Measurements from ENCODE around the gene EXOC3L4. TPM values are rescaled to one million over a fixed set of nuclear protein-coding genes. Genes with fewer than 3 reads are reported as not detected.
"Not testable (repeated sequence)": the region's sequence is repeated elsewhere in the genome, so short reads cannot be mapped to it uniquely, and the experiment has no call there.

The EXOC3L4 gene
- not detected for total RNA-seq
- polyA plus RNA-seq = not detected

DNA sequence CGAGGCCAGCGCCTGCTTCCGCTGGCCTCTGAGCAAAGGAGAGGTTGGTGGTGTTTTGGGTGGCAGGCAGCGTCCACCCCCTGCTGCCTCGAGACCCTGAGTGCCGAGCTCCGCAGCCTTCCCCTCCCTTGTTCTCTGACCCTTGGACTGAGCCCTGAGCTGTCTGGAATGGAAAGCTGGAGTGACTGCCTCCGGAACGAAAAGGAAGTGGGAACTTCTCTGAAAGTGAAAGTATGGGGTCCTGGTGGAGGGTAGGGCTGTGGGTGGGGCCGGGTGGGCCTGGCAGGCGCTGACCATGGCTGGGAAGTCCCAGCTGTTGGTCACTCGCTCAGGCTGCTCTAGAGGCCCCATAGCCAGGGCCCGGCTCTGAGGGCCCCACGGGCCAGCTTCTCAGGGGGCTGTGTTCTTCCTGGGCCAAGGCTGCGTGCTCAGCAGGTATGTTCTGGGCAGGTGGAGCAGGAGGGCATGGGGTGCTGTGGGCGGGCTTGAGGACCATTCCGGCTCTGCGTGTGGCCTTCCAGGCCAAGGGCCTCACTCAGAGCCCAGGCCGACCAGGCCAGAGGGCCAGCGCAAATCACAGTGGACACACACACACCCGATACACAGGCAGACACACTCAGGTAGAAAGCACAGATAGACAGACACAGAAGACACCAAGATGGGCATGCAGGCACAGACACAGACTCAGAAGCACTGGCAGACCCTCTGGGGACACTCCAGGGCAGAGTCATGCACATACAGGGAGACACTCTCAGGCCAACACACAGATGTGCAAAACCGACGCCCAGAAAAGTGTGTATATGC lies at the start of gene EXOC3L4:
TSS of gene EXOC3L4 (plus strand) at position 320 of the 804 bp plus-strand sequence. CDS start 5,495 bp downstream, outside the sequence.
- Mint-ChIP-seq H3K4me1 (peaks cover 0 to 4% (median 0%) of the 10 kb centered on the region in 4 donors), H3K9me3 (no peaks in the 10 kb centered on the region), H3K4me3 (no peak within 1 kb of the TSS), H3K27ac (peak within 1 kb of the TSS in 1 of 7 donors; percentile 25), H3K27me3 (peaks cover 4 to 5% of the 10 kb centered on the region in 2 donors), H3K36me3 (no peaks in the 10 kb centered on the region)
- POLR2A ChIA-PET (ENCODE audit: partially characterized antibody) = no interaction called here
- Histone ChIP-seq H3K36me3 (ENCODE audit: insufficient read depth, low read length) (no peaks in the 10 kb centered on the region), H3K4me1 (ENCODE audit: insufficient read depth, low read length) (peaks cover 10% of the 10 kb centered on the region), H3K9me3 (ENCODE audit: control insufficient read depth in 1 of 2, low read length in 2 of 2) (no peaks in the 10 kb centered on the region), H3K27ac (ENCODE audit: low read depth, low read length) (no peak within 1 kb of the TSS), H3K27me3 (ENCODE audit: insufficient read depth, low read length) (no peaks in the 10 kb centered on the region), H3K4me3 (ENCODE audit: low read length in 2 of 2) (no peak within 1 kb of the TSS)
- intact Hi-C loops (cut with micrococcal nuclease) = no loop called here
- CTCF ChIA-PET (ENCODE audit: partially characterized antibody) = interaction anchor here (1.4 to 4.0 kb wide), 2 partner anchors 11 to 19 kb away, joined by 4 to 36 read pairs; no protein-coding TSS in a partner anchor
- no peak for DNase-seq

DNA sequence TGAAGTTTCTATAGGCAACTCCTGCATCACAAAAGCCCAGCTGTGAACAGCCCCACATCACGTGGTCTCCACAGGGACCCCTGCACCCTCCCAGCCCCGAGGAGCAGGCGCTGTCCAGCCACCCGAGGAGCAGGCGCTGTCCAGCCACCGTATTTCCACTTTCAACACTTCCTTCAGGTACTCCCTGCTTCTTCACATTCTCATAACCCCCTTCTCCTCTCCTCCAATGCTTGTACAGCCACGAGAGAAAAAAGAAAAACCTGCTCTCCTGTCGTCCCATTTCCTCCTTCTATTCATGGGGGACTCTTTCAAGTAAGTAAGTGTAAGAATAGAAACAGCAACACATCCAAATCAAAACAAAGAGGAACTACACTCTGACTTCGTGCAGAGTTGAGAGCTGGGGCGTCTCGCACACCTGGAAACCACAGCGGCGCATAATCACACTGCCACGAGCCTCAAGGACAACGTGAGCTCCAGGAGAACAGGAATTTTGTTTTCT lies 49.1 kb upstream of the EXOC3L4 start:
- intact Hi-C loops (cut with micrococcal nuclease) = no loop called here
- peak overlapping the region in 2 of 7 donors; percentile 28 to 48 for H3K27ac Mint-ChIP-seq

DNA sequence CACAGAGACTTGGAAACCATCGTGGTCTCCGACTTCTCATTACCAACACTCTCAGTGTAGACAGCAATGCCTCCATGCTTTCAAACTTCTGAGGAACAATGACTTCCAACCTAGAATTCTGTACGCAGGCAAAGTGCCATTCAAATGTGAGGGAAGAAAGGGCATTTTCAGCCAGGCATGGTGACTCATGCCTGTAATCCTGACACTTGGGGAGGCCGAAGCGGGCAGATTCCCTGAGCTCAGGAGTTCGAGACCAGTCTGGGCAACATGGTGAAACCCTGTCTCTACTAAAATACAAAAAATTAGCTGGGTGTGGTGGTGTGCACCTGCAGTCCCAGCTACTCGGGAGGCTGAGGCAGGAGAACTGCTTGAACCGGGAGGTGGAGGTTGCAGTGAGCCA lies 47.1 kb upstream of the EXOC3L4 start:
- H3K36me3 Mint-ChIP-seq; DNase-seq; CTCF ChIA-PET (ENCODE audit: partially characterized antibody); H3K27me3 ChIP-seq (ENCODE audit: insufficient read depth, low read length); H3K9me3 ChIP-seq (ENCODE audit: control insufficient read depth in 1 of 2, low read length in 2 of 2); H3K27ac ChIP-seq (ENCODE audit: low read depth, low read length); POLR2A ChIA-PET (ENCODE audit: partially characterized antibody); H3K36me3 ChIP-seq (ENCODE audit: insufficient read depth, low read length); H3K9me3 Mint-ChIP-seq; H3K4me3 Mint-ChIP-seq; H3K4me3 ChIP-seq (ENCODE audit: low read length in 2 of 2); H3K27ac Mint-ChIP-seq; H3K4me1 ChIP-seq (ENCODE audit: insufficient read depth, low read length); H3K4me1 Mint-ChIP-seq; intact Hi-C loops (cut with micrococcal nuclease): not testable (repeated sequence)
- peaks cover 6 to 11% of the 10 kb centered on the region in 2 donors for H3K27me3 Mint-ChIP-seq

More for the DNA sequence above, 49.1 kb upstream of the EXOC3L4 start:
- Histone ChIP-seq H3K27ac (ENCODE audit: low read depth, low read length) (no peak overlapping the region), H3K4me3 (ENCODE audit: low read length in 2 of 2) (no peak overlapping the region), H3K9me3 (ENCODE audit: control insufficient read depth in 1 of 2, low read length in 2 of 2) (no peaks in the 10 kb centered on the region), H3K36me3 (ENCODE audit: insufficient read depth, low read length) (no peaks in the 10 kb centered on the region), H3K4me1 (ENCODE audit: insufficient read depth, low read length) (no peaks in the 10 kb centered on the region), H3K27me3 (ENCODE audit: insufficient read depth, low read length) (no peaks in the 10 kb centered on the region)
- Mint-ChIP-seq H3K27me3 (peaks cover 6 to 11% of the 10 kb centered on the region in 2 donors), H3K4me1 (peaks cover 4 to 9% (median 8%) of the 10 kb centered on the region in 4 donors), H3K36me3 (peaks cover 3 to 10% of the 10 kb centered on the region in 2 donors), H3K9me3 (peaks cover 0 to 9% (median 5%) of the 10 kb centered on the region in 8 donors), H3K4me3 (peak overlapping the region in 1 of 8 donors; percentile 13)
- ChIA-PET POLR2A (ENCODE audit: partially characterized antibody) (no interaction called here), CTCF (ENCODE audit: partially characterized antibody) (no interaction called here)
- DNase-seq = no peak

DNA sequence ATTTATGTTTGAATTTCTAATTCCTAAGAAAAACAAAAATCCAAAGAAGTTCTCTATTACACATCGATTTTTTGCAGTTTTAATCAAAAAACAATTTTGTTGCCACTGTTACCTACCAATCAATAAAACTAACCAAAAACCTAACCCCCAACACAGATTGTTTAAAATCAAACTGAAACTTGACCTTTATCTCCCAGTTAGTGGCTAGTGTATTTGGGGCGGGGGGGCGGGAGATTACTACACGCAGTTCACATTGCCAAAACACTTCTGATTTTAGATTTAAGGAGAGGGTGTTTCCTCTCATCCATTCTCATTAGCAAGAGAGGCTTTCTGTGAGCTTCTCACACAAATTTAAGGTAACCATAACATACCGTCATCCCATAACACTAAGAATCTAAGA lies 43.6 kb upstream of the EXOC3L4 start:
- no peak overlapping the region for H3K4me3 Mint-ChIP-seq
- no peaks in the 10 kb centered on the region for H3K36me3 ChIP-seq (ENCODE audit: insufficient read depth, low read length)
- intact Hi-C loops (cut with micrococcal nuclease) = loop anchor here (10.0 kb wide), 1 partner anchor 276 kb away; the partner anchor contains the start of gene TRAF3
- no peaks in the 10 kb centered on the region for H3K4me1 ChIP-seq (ENCODE audit: insufficient read depth, low read length)
- no peaks in the 10 kb centered on the region for H3K36me3 Mint-ChIP-seq
- H3K9me3 ChIP-seq (ENCODE audit: control insufficient read depth in 1 of 2, low read length in 2 of 2) = no peaks in the 10 kb centered on the region
- H3K9me3 Mint-ChIP-seq = peaks cover 0 to 2% (median 0%) of the 10 kb centered on the region in 8 donors
- no peaks in the 10 kb centered on the region for H3K27me3 ChIP-seq (ENCODE audit: insufficient read depth, low read length)
- ChIA-PET CTCF (ENCODE audit: partially characterized antibody) (interaction anchor here (1.0 kb wide), 1 partner anchor 54 kb away, joined by 3 read pairs; no protein-coding TSS in a partner anchor), POLR2A (ENCODE audit: partially characterized antibody) (no interaction called here)
- H3K27ac Mint-ChIP-seq = no peak overlapping the region
- DNase-seq = no peak
- no peak overlapping the region for H3K4me3 ChIP-seq (ENCODE audit: low read length in 2 of 2)
- H3K27me3 Mint-ChIP-seq = peaks cover 0 to 7% of the 10 kb centered on the region in 2 donors
- H3K4me1 Mint-ChIP-seq = peaks cover 4 to 6% (median 5%) of the 10 kb centered on the region in 4 donors
- no peak overlapping the region for H3K27ac ChIP-seq (ENCODE audit: low read depth, low read length)

DNA sequence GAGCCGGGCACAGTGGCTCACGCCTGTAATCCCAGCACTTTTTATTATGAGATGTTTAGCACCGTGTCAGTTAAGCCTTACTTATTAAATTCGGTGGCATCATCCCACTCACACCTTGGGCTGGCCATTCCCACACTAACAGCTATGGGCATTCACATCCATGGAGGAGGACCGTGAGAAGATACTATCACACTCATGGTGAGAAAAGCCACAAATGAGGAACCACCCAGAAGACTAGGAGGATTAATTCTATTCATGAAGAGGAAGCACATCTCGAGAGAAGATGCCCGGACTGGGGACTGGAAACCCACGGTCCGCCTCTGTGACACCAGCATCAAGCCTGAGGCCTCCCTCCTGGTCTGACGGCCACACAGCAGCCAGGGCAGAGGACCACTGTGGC lies 42.1 kb upstream of the EXOC3L4 start:
- CTCF ChIA-PET (ENCODE audit: partially characterized antibody) = no interaction called here
- Histone ChIP-seq H3K36me3 (ENCODE audit: insufficient read depth, low read length) (no peaks in the 10 kb centered on the region), H3K9me3 (ENCODE audit: control insufficient read depth in 1 of 2, low read length in 2 of 2) (no peaks in the 10 kb centered on the region), H3K27ac (ENCODE audit: low read depth, low read length) (no peak overlapping the region), H3K4me3 (ENCODE audit: low read length in 2 of 2) (no peak overlapping the region), H3K4me1 (ENCODE audit: insufficient read depth, low read length) (no peaks in the 10 kb centered on the region), H3K27me3 (ENCODE audit: insufficient read depth, low read length) (no peaks in the 10 kb centered on the region)
- no peak for DNase-seq
- Mint-ChIP-seq H3K27ac (no peak overlapping the region), H3K4me3 (peak overlapping the region in 1 of 8 donors; percentile 54), H3K27me3 (peaks cover 1 to 7% of the 10 kb centered on the region in 2 donors), H3K9me3 (peaks cover 0 to 2% (median 0%) of the 10 kb centered on the region in 8 donors), H3K4me1 (peaks cover 6 to 11% (median 7%) of the 10 kb centered on the region in 4 donors), H3K36me3 (no peaks in the 10 kb centered on the region)
- intact Hi-C loops (cut with micrococcal nuclease) = loop anchor here (10.0 kb wide), 1 partner anchor 278 kb away; the partner anchor contains the start of gene TRAF3
- POLR2A ChIA-PET (ENCODE audit: partially characterized antibody) = no interaction called here

DNA sequence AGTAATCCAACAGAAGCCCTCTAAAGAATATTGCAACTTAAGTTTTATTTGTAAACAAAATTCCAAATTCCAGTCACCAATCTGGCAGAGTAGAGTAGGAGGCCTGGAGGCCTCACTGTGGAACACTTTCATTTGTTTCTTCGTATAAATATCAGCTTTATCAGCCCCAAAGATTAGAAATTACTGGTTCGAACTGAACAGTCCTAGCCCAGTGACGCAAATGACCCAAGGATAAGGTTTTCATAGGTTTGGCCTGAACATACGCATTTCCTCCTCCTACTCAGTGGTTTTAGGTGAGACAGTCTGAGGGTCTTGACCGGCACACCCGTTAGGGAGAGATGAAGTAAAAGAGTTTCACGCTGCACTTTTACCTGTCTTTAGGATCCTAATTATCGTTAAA lies 38.8 kb upstream of the EXOC3L4 start:
- ChIA-PET CTCF (ENCODE audit: partially characterized antibody) (interaction anchor here (1.9 kb wide), 1 partner anchor 361 kb away, joined by 4 read pairs; no protein-coding TSS in a partner anchor), POLR2A (ENCODE audit: partially characterized antibody) (no interaction called here)
- H3K36me3 ChIP-seq (ENCODE audit: insufficient read depth, low read length) = no peaks in the 10 kb centered on the region
- peaks cover 6 to 10% of the 10 kb centered on the region in 2 donors for H3K27me3 Mint-ChIP-seq
- no peak overlapping the region for H3K4me3 ChIP-seq (ENCODE audit: low read length in 2 of 2)
- no peak overlapping the region for H3K27ac ChIP-seq (ENCODE audit: low read depth, low read length)
- no peak for DNase-seq
- H3K9me3 Mint-ChIP-seq = peaks cover 0 to 2% (median 0%) of the 10 kb centered on the region in 8 donors
- H3K9me3 ChIP-seq (ENCODE audit: control insufficient read depth in 1 of 2, low read length in 2 of 2) = no peaks in the 10 kb centered on the region
- H3K27me3 ChIP-seq (ENCODE audit: insufficient read depth, low read length) = no peaks in the 10 kb centered on the region
- peaks cover 6% of the 10 kb centered on the region for H3K4me1 ChIP-seq (ENCODE audit: insufficient read depth, low read length)
- peak overlapping the region; percentile 51 to 86 (median 71) for H3K4me3 Mint-ChIP-seq
- H3K27ac Mint-ChIP-seq = peak overlapping the region in 3 of 7 donors; percentile 39 to 88 (median 39)
- peaks cover 9 to 13% (median 11%) of the 10 kb centered on the region in 4 donors for H3K4me1 Mint-ChIP-seq
- intact Hi-C loops (cut with micrococcal nuclease) = loop anchor here (10.0 kb wide), 1 partner anchor 281 kb away; the partner anchor contains the start of gene TRAF3
- no peaks in the 10 kb centered on the region for H3K36me3 Mint-ChIP-seq

All from CD4-positive, alpha-beta memory T cell (primary cell).